Adrenal gland (tissue), 12 donors: ENCODE measurements around the gene TNS3. TPM values are rescaled to one million over a fixed set of nuclear protein-coding genes. Genes with fewer than 3 reads are reported as not detected.

Experiments
- DNase-seq, 7 donors: peaks; one replicate each; pipeline ENCODE4 v3.0.0-alpha.2; 2019 to 2020
- H3K27ac ChIP-seq, 5 donors: fragments of 200-600 bp; sonication (generic) in 4 of 5; 1 replicate in 3 of 5; 2 replicates in 2 of 5; pipeline versions ENCODE4 v1.5.1 to v1.8.0; 2016 to 2020; ENCODE audit warnings: mild to moderate bottlenecking in 1 of 5
- H3K27me3 ChIP-seq: fragments of 200-600 bp; 2 replicates; pipeline ENCODE4 v1.8.0; 2021
- H3K36me3 ChIP-seq, 2 donors: fragments of 200-600 bp; replicated peaks in 1 of 2; 1 replicate in 1 of 2; 2 replicates in 1 of 2; pipeline versions ENCODE4 v1.5.1 to v1.8.0; 2018 to 2022
- H3K4me1 ChIP-seq, 2 donors: fragments of 200-600 bp; replicated peaks in 1 of 2; 1 replicate in 1 of 2; 2 replicates in 1 of 2; pipeline versions ENCODE4 v1.5.1 to v1.8.0; 2018 to 2021
- H3K4me3 ChIP-seq, 4 donors: fragments of 200-600 bp; sonication (generic) in 3 of 4; one replicate each; pipeline ENCODE4 v1.5.1; 2016 to 2018
- H3K9me3 ChIP-seq, 3 donors: fragments of 200-600 bp; sonication (generic) in 1 of 3; replicated peaks in 1 of 3; 1 replicate in 2 of 3; 2 replicates in 1 of 3; pipeline versions ENCODE4 v1.5.1 to v1.8.0; 2016 to 2021
- CTCF ChIP-seq, 6 experiments: fragments of 450-650 bp in 4 of 6; fragments of 200-600 bp in 2 of 6; sonication (generic) in 1 of 6; IDR thresholded peaks; 1 replicate in 5 of 6; 2 replicates in 1 of 6; pipeline versions ENCODE4 v1.5.1 to v1.8.0; 2016 to 2021; ENCODE audit warnings: antibody characterized with exemption in 6 of 6, mild to moderate bottlenecking in 2 of 6, moderate library complexity in 1 of 6
- POLR2A ChIP-seq, 2 donors: fragments of 450-650 bp; IDR thresholded peaks; one replicate each; pipeline ENCODE4 v1.6.1; 2017; ENCODE audit warnings: antibody characterized with exemption in 2 of 2, mild to moderate bottlenecking in 2 of 2, moderate library complexity in 1 of 2
- WGBS, 4 donors: extraction: QIAGEN DNeasy Blood & Tissue Kit in 2 of 4; methylation state at CpG; one replicate each; pipeline versions ENCODE4 v1.1.5 to v1.1.7; 2013 to 2017; 5-methylcytosine and 5-hydroxymethylcytosine counted together
- intact Hi-C, 2 donors: fragments of 100-400 bp; cut with DNase I; formaldehyde crosslinking; loops; one replicate each; pipeline versions ENCODE4 v1.14.1 to v1.15.0; 2022 to 2023
- polyA plus RNA-seq, 3 donors: library from polyadenylated mRNA; stranded (reverse); fragments of 200-250 nt in 2 of 3; fragments of 350-450 nt in 1 of 3; fragmentation: Illumina TruSeq in 1 of 3; extraction: RNeasy Lipid Tissue Mini Kit (QIAGEN cat#74804) in 1 of 3; gene quantifications; one replicate each; pipeline ENCODE4 v1.2.3, GENCODE V29; 2013 to 2014
- total RNA-seq, 9 donors: library from RNA; depleted of rRNA in 4 of 9; stranded (reverse); fragments of >200 nt in 4 of 9; fragments of 120-200 nt in 1 of 9; fragmentation: NEBNext Ultra II Directional in 1 of 9; extraction: Animal tissue kit (Norgen Biotek cat#: 25700) in 1 of 9; gene quantifications; one replicate each; pipeline versions ENCODE4 v1.1.0 to v1.2.4, GENCODE V29; 2013 to 2023
- donor health status: healthy with polysubstance abuse.
- donor health status: Bipolar disorder and iron deficiency.
- donor health status: DM: yes; HTN: yes; CAD: no.
- donor health status: DM: no; HTN: no; CAD: no.
- donor health status: DM: no; HTN: no; CAD: no.
- donor health status: DM: yes; HTN: yes; CAD: no.

Gene TNS3
- total and polyA plus RNA-seq, 12 donors, result 21.0 to 188 (median 99.8) TPM

- peak overlapping the region in 2 of 5 donors; percentile 21 to 30 for H3K27ac ChIP-seq
- no peak for TF ChIP-seq POLR2A (IDR thresholded peaks at IDR 0.05)
- no peak for TF ChIP-seq CTCF (IDR thresholded peaks at IDR 0.05)
- peaks cover 0 to 12% of the 10 kb centered on the region in 2 donors for H3K4me1 ChIP-seq
- intact Hi-C loops, result no loop called here
- 66 to 78% (median 71%) methylated on average over 5 of the region's 5 CpGs for WGBS, 4 donors
- peak in 2 of 7 donors; percentile 21 to 44 for DNase-seq
- H3K4me3 ChIP-seq, result no peak overlapping the region
- H3K9me3 ChIP-seq, result no peaks in the 10 kb centered on the region
- H3K27me3 ChIP-seq, result no peaks in the 10 kb centered on the region
- peaks cover 0 to 38% of the 10 kb centered on the region in 2 donors for H3K36me3 ChIP-seq
These were observed 163.2 kb downstream of the TNS3 start for GRCh38 chr7:47418601-47419309.

- intact Hi-C loops, result no loop called here
- DNase-seq, result peak in 2 of 7 donors; percentile 22 to 51
- no peaks in the 10 kb centered on the region for H3K9me3 ChIP-seq
- TF ChIP-seq CTCF (IDR thresholded peaks at IDR 0.05), result no peak
- TF ChIP-seq POLR2A (IDR thresholded peaks at IDR 0.05), result no peak
- no peaks in the 10 kb centered on the region for H3K27me3 ChIP-seq
- peaks cover 0 to 44% of the 10 kb centered on the region in 2 donors for H3K36me3 ChIP-seq
- H3K27ac ChIP-seq, result peak overlapping the region in 1 of 5 donors; percentile 9
- peaks cover 0 to 12% of the 10 kb centered on the region in 2 donors for H3K4me1 ChIP-seq
- WGBS, 4 donors, result 81 to 91% (median 87%) methylated on average over 13 to 21 of the region's 21 CpGs
- H3K4me3 ChIP-seq, result no peak overlapping the region
These were observed 165.1 kb downstream of the TNS3 start for GRCh38 chr7:47416492-47417480.

GRCh38 chr7:47415318-47416212, 166.3 kb downstream of the TNS3 start:
- intact Hi-C loops, result no loop called here

More at GRCh38 chr7:47415318-47416212, 166.3 kb downstream of the TNS3 start:
- Histone ChIP-seq H3K9me3 (no peaks in the 10 kb centered on the region), H3K36me3 (peaks cover 0 to 51% of the 10 kb centered on the region in 2 donors), H3K4me3 (no peak overlapping the region), H3K27me3 (no peaks in the 10 kb centered on the region), H3K4me1 (peaks cover 0 to 12% of the 10 kb centered on the region in 2 donors), H3K27ac (peak overlapping the region in 1 of 5 donors; percentile 28)
- TF ChIP-seq POLR2A (IDR thresholded peaks at IDR 0.05) (no peak), CTCF (IDR thresholded peaks at IDR 0.05) (no peak)
- DNase-seq, result peak in 2 of 7 donors; percentile 20 to 45
- 74 to 91% (median 82%) methylated on average over 9 to 17 of the region's 17 CpGs for whole genome bisulfite sequencing, 4 donors
